NK-92 (cell line): Measurements from ENCODE around the gene JAKMIP3.

Experiments used
- DNase-seq: peaks from one replicate; lab custom pipeline; 2025; ENCODE audit not compliant: unreplicated experiment; lab: John Stamatoyannopoulos, UW

JAKMIP3 gene

GRCh38 chr10:132097609-132098377 is 32.0 kb downstream of the JAKMIP3 start:
- no peak for DNase-seq

- no peak for DNase-seq
Measured at GRCh38 chr10:132098539-132099388, 33.0 kb downstream of the JAKMIP3 start.

- no peak for DNase-seq
Measured at GRCh38 chr10:132099389-132100090, 33.8 kb downstream of the JAKMIP3 start.

- DNase-seq = no peak
Measured at GRCh38 chr10:132100091-132100481, 34.3 kb downstream of the JAKMIP3 start.

GRCh38 chr10:132100556-132101349 is 35.0 kb downstream of the JAKMIP3 start:
- DNase-seq = no peak

- DNase-seq = no peak
Measured at GRCh38 chr10:132101529-132101928, 35.8 kb downstream of the JAKMIP3 start.

- DNase-seq = no peak
Measured at GRCh38 chr10:132102071-132102716, 36.4 kb downstream of the JAKMIP3 start.

- no peak for DNase-seq
Measured at GRCh38 chr10:132102717-132103110, 37.0 kb downstream of the JAKMIP3 start.

GRCh38 chr10:132103116-132103910 is 37.6 kb downstream of the JAKMIP3 start:
- no peak for DNase-seq

GRCh38 chr10:132104062-132104461 is 38.3 kb downstream of the JAKMIP3 start:
- no peak for DNase-seq

GRCh38 chr10:132104471-132105301 is 38.9 kb downstream of the JAKMIP3 start:
- DNase-seq = no peak

GRCh38 chr10:132105302-132105995 is 39.7 kb downstream of the JAKMIP3 start:
- DNase-seq = no peak

GRCh38 chr10:132106431-132106830 is 40.7 kb downstream of the JAKMIP3 start:
- no peak for DNase-seq

GRCh38 chr10:132107186-132107948 is 41.6 kb downstream of the JAKMIP3 start:
- no peak for DNase-seq

GRCh38 chr10:132107949-132108877 is 42.5 kb downstream of the JAKMIP3 start:
- no peak for DNase-seq
